DND-41 (cell line): ENCODE results near the gene FGD6.
"Not testable (repeated sequence)": the region's sequence is repeated elsewhere in the genome, so short reads cannot be mapped to it uniquely, and the experiment has no call there.

Experiments
- ATAC-seq: fragments of 200-7000 bp; cut with Tn5 transposase; 3 replicates; pipeline ENCODE4 v1.9.1; 2021; ENCODE audit warnings: low read depth; ENCODE audit not compliant: insufficient read depth
- DNase-seq: peaks from one replicate; pipeline ENCODE4 v3.0.0-alpha.2; 2020
- H2AFZ ChIP-seq: 2 replicates; pipeline ENCODE4 v1.6.0; 2012; ENCODE audit warnings: low read depth, low read length
- H3K27ac ChIP-seq: 2 replicates; pipeline ENCODE4 v1.5.1; 2012; ENCODE audit warnings: low read length, inconsistent platforms
- H3K27me3 ChIP-seq: fragments of 200-600 bp; sonication (generic); 2 replicates; pipeline ENCODE4 v1.6.0; 2012; ENCODE audit warnings: low read length, mild to moderate bottlenecking, inconsistent platforms; ENCODE audit not compliant: insufficient read depth, poor library complexity
- H3K36me3 ChIP-seq: 2 replicates; pipeline ENCODE4 v1.5.1; 2012; ENCODE audit warnings: low read length, inconsistent platforms; ENCODE audit not compliant: insufficient read depth
- H3K4me1 ChIP-seq: 2 replicates; pipeline ENCODE4 v1.5.1; 2012; ENCODE audit warnings: mild to moderate bottlenecking, low read length; ENCODE audit not compliant: insufficient read depth
- H3K4me2 ChIP-seq: 2 replicates; pipeline ENCODE4 v1.6.0; 2012; ENCODE audit warnings: mild to moderate bottlenecking, moderate library complexity, low read length, inconsistent platforms; ENCODE audit not compliant: insufficient read depth
- H3K4me3 ChIP-seq, 2 experiments: fragments of 200-600 bp in 1 of 2; shearing (Covaris generic) in 1 of 2; 2 replicates each; pipeline ENCODE4 v1.5.1; 2012 to 2016; ENCODE audit warnings: inconsistent platforms in 2 of 2, low read length in 2 of 2, mild to moderate bottlenecking in 2 of 2, low read depth in 1 of 2, moderate library complexity in 1 of 2
- H3K79me2 ChIP-seq: 2 replicates; pipeline ENCODE4 v1.6.0; 2012; ENCODE audit warnings: low read length, inconsistent platforms; ENCODE audit not compliant: insufficient read depth
- H3K9ac ChIP-seq: 2 replicates; pipeline ENCODE4 v1.6.0; 2012; ENCODE audit warnings: low read depth, mild to moderate bottlenecking, inconsistent platforms, low read length, moderate library complexity
- H3K9me3 ChIP-seq: 2 replicates; pipeline ENCODE4 v1.5.1; 2012; ENCODE audit warnings: low read length, moderate library complexity, mild to moderate bottlenecking, inconsistent platforms; ENCODE audit not compliant: insufficient read depth, severe bottlenecking
- H4K20me1 ChIP-seq: 2 replicates; pipeline ENCODE4 v1.6.0; 2012; ENCODE audit warnings: low read length; ENCODE audit not compliant: insufficient read depth
- CTCF ChIP-seq: IDR thresholded peaks from 2 replicates; pipeline ENCODE4 v1.5.1; 2012; ENCODE audit warnings: borderline replicate concordance, low read length, moderate library complexity, mild to moderate bottlenecking; ENCODE audit not compliant: poor library complexity, severe bottlenecking; ENCODE audit errors: extremely low read depth
- EZH2 ChIP-seq: IDR thresholded peaks from 3 replicates; pipeline ENCODE4 v1.6.1; 2012; ENCODE audit warnings: borderline replicate concordance, low read depth, mild to moderate bottlenecking, moderate library complexity, low read length, inconsistent platforms; ENCODE audit not compliant: severe bottlenecking

FGD6 gene

GRCh38 chr12:95239216-95239615 is 21.9 kb upstream of the FGD6 start:
- no peaks in the 10 kb centered on the region for H3K27me3 ChIP-seq
- H3K4me1 ChIP-seq, result no peaks in the 10 kb centered on the region
- H2AFZ ChIP-seq, result no peak overlapping the region
- no peak for DNase-seq
- H4K20me1 ChIP-seq, result peaks cover 36% of the 10 kb centered on the region; the same call in 1 of the 2 replicates
- H3K36me3 ChIP-seq, result peaks cover 29% of the 10 kb centered on the region
- H3K4me3 ChIP-seq, result no peak overlapping the region
- no peak for ATAC-seq
- H3K27ac ChIP-seq, result no peak overlapping the region
- no peak overlapping the region for H3K4me2 ChIP-seq
- no peak overlapping the region for H3K9ac ChIP-seq
- H3K9me3 ChIP-seq, result peaks cover 2% of the 10 kb centered on the region
- H3K79me2 ChIP-seq, result peaks cover 85% of the 10 kb centered on the region
- no peak for TF ChIP-seq CTCF
- TF ChIP-seq EZH2, result no peak

GRCh38 chr12:95238150-95238549 is 20.9 kb upstream of the FGD6 start:
- TF ChIP-seq CTCF (no peak), EZH2 (no peak)
- peaks cover 7% of the 10 kb centered on the region for H3K9me3 ChIP-seq
- H3K79me2 ChIP-seq, result peaks cover 85% of the 10 kb centered on the region
- ATAC-seq (no peak), DNase-seq (no peak)
- H3K4me2 ChIP-seq, result no peak overlapping the region
- no peaks in the 10 kb centered on the region for H3K4me1 ChIP-seq
- no peaks in the 10 kb centered on the region for H3K27me3 ChIP-seq
- no peak overlapping the region for H3K4me3 ChIP-seq
- no peak overlapping the region for H3K27ac ChIP-seq
- H3K36me3 ChIP-seq, result peaks cover 32% of the 10 kb centered on the region
- H4K20me1 ChIP-seq, result peaks cover 29% of the 10 kb centered on the region; the same call in 1 of the 2 replicates
- H2AFZ ChIP-seq, result no peak overlapping the region
- no peak overlapping the region for H3K9ac ChIP-seq

GRCh38 chr12:95237315-95237714 is 20.0 kb upstream of the FGD6 start:
- no peak overlapping the region for H3K4me3 ChIP-seq
- no peak overlapping the region for H3K9ac ChIP-seq
- H3K4me2 ChIP-seq, result no peak overlapping the region
- ATAC-seq (no peak), DNase-seq (no peak)
- H4K20me1 ChIP-seq, result peaks cover 26% of the 10 kb centered on the region; the same call in 1 of the 2 replicates
- no peaks in the 10 kb centered on the region for H3K27me3 ChIP-seq
- no peak overlapping the region for H2AFZ ChIP-seq
- H3K36me3 ChIP-seq, result peaks cover 31% of the 10 kb centered on the region
- H3K27ac ChIP-seq, result no peak overlapping the region
- TF ChIP-seq CTCF (no peak), EZH2 (no peak)
- H3K79me2 ChIP-seq, result peaks cover 85% of the 10 kb centered on the region
- H3K4me1 ChIP-seq, result no peaks in the 10 kb centered on the region
- H3K9me3 ChIP-seq, result peaks cover 7% of the 10 kb centered on the region

GRCh38 chr12:95235621-95236020 is 18.4 kb upstream of the FGD6 start:
- Histone ChIP-seq H3K36me3 (peaks cover 19% of the 10 kb centered on the region), H3K79me2 (peaks cover 85% of the 10 kb centered on the region), H4K20me1 (peaks cover 14% of the 10 kb centered on the region; the same call in 1 of the 2 replicates)
- not testable (repeated sequence) for H2AFZ ChIP-seq, H3K4me1 ChIP-seq, H3K4me3 ChIP-seq, H3K9me3 ChIP-seq, H3K4me2 ChIP-seq, H3K9ac ChIP-seq, H3K27me3 ChIP-seq, DNase-seq, ATAC-seq, H3K27ac ChIP-seq

GRCh38 chr12:95234187-95234586 is 16.9 kb upstream of the FGD6 start:
- H3K79me2 ChIP-seq, result peaks cover 85% of the 10 kb centered on the region
- not testable (repeated sequence) for ATAC-seq, H3K9me3 ChIP-seq, DNase-seq, H3K4me3 ChIP-seq, H3K4me1 ChIP-seq, H3K27me3 ChIP-seq, H3K27ac ChIP-seq, H2AFZ ChIP-seq, H3K9ac ChIP-seq, H3K4me2 ChIP-seq
- peaks cover 19% of the 10 kb centered on the region for H3K36me3 ChIP-seq
- H4K20me1 ChIP-seq, result peaks cover 14% of the 10 kb centered on the region; the same call in 1 of the 2 replicates
